Panc1 (cell line): ENCODE results near the gene GATAD2B. TPM values are rescaled to one million over a fixed set of nuclear protein-coding genes. Genes with fewer than 3 reads are reported as not detected.

Source experiments
- ATAC-seq: fragments of 200-7000 bp; cut with Tn5 transposase; 2 replicates; pipeline ENCODE4 v1.9.1; 2020; ENCODE audit warnings: mild to moderate bottlenecking, moderate library complexity
- BruUV-seq: library from RNA; stranded (reverse); fragments of 400-500 nt; replicated peaks from 2 replicates; lab custom pipeline; 2021; lab: Mats Ljungman, UMichigan
- CTCF ChIA-PET: fragments of 300-600 bp; sonication (Branson Sonifier 250); formaldehyde crosslinking; loops from one replicate; lab custom pipeline; 2022; ENCODE audit warnings: antibody characterized with exemption; lab: Charles Lee
- POLR2A ChIA-PET: fragments of 300-600 bp; sonication (Branson Sonifier 250); formaldehyde crosslinking; loops from one replicate; lab custom pipeline; 2022; ENCODE audit warnings: antibody characterized with exemption; lab: Charles Lee
- DNase-seq: peaks from one replicate; pipeline ENCODE4 v3.0.0-alpha.2; 2010; ENCODE audit warnings: low read depth, low spot score
- H3K27ac ChIP-seq: 2 replicates; pipeline ENCODE4 v1.5.1; 2011; ENCODE audit warnings: mild to moderate bottlenecking, low read length, inconsistent platforms
- H3K27me3 ChIP-seq: fragments of 200-500 bp; sonication (Bioruptor generic); 2 replicates; pipeline ENCODE4 v1.6.0; 2014; ENCODE audit warnings: low read length, inconsistent platforms; ENCODE audit not compliant: control insufficient read depth, insufficient read depth
- H3K36me3 ChIP-seq: fragments of 200-500 bp; sonication (Bioruptor generic); 2 replicates; pipeline ENCODE4 v1.5.1; 2014; ENCODE audit warnings: inconsistent platforms, mild to moderate bottlenecking, low read length, moderate library complexity; ENCODE audit not compliant: control insufficient read depth, insufficient read depth
- H3K4me1 ChIP-seq: 2 replicates; pipeline ENCODE4 v1.5.1; 2011; ENCODE audit warnings: inconsistent platforms, mild to moderate bottlenecking, low read length, moderate library complexity; ENCODE audit not compliant: control insufficient read depth, insufficient read depth
- H3K4me3 ChIP-seq, 2 experiments: 2 replicates each; pipeline ENCODE4 v1.5.1; 2011 to 2012; ENCODE audit warnings: low read depth in 2 of 2, low read length in 2 of 2, mild to moderate bottlenecking in 2 of 2, inconsistent platforms in 1 of 2, moderate library complexity in 1 of 2
- H3K9me3 ChIP-seq: fragments of 200-500 bp; sonication (Bioruptor generic); 2 replicates; pipeline ENCODE4 v1.5.1; 2014; ENCODE audit warnings: low read depth, mild to moderate bottlenecking, inconsistent platforms, low read length, moderate library complexity; ENCODE audit not compliant: control insufficient read depth, insufficient read depth
- POLR2AphosphoS5 ChIP-seq: IDR thresholded peaks from 2 replicates; pipeline ENCODE4 v1.6.1; 2012; ENCODE audit warnings: mild to moderate bottlenecking, low read depth, low read length, moderate library complexity
- SIN3A ChIP-seq: IDR thresholded peaks from 2 replicates; pipeline ENCODE4 v1.6.1; 2012; ENCODE audit warnings: low read depth, mild to moderate bottlenecking, low read length, moderate library complexity, borderline replicate concordance; ENCODE audit not compliant: insufficient read depth
- TCF7L2 ChIP-seq: IDR thresholded peaks from 2 replicates; pipeline ENCODE4 v1.6.1; 2011; ENCODE audit warnings: mild to moderate bottlenecking, low read depth, low read length, inconsistent platforms
- in situ Hi-C: cut with HindIII; loops from 2 replicates; pipeline ENCODE4 v1.10.0; 2016; ENCODE audit warnings: low sequenced_read_pairs, low pct_unique_long_range_greater_than_20kb
- intact Hi-C: fragments of 100-400 bp; cut with micrococcal nuclease; formaldehyde crosslinking; loops from one replicate; pipeline ENCODE4 v1.10.0; 2022; ENCODE audit not compliant: unreplicated experiment
- total RNA-seq: library from RNA; stranded (reverse); gene quantifications from one replicate; pipeline ENCODE4 v1.2.1, GENCODE V29; 2021; ENCODE audit not compliant: unreplicated experiment
- TF ChIP-seq, protein P1 (sequence below), 2 experiments: IDR thresholded peaks; 2 replicates each; pipeline ENCODE4 v1.6.1; 2011 to 2012; ENCODE audit warnings: low read depth in 2 of 2, control low read depth in 1 of 2, low read length in 1 of 2, mild to moderate bottlenecking in 1 of 2, moderate library complexity in 1 of 2; ENCODE audit not compliant: insufficient read depth in 1 of 2
- TF ChIP-seq, protein P2 (sequence below): fragments of 450-650 bp; IDR thresholded peaks from 2 replicates; pipeline ENCODE4 v1.5.1; 2017; ENCODE audit warnings: mild to moderate bottlenecking

GATAD2B gene
- total RNA-seq, 1 experiment from 2014 or later, result 47.2 TPM

DNA sequence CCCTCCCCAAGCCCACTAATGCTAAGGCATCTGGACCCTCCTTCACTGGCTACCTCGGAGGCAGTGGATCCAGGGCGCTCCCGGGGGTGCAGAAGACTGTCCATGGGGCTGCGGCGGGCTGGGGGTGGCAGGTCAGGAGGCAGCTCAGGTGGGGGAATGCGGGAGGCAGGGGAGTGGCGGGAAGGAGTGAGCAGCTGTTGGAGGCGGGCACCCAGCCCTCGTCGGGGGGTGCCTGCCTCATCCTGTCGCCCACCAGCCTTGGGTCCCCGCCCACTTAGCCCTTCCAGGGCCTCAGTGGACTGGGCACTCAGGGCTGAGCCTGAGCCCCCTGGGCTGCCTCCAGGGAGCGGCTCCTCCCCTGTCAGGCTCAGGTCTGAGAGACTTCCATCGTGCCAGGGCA, 10.7 kb upstream of the GATAD2B start:
- no peak overlapping the region for H3K4me3 ChIP-seq
- TF ChIP-seq TCF7L2 (no peak), POLR2AphosphoS5 (no peak), SIN3A (no peak)
- TF ChIP-seq, protein P1, sequence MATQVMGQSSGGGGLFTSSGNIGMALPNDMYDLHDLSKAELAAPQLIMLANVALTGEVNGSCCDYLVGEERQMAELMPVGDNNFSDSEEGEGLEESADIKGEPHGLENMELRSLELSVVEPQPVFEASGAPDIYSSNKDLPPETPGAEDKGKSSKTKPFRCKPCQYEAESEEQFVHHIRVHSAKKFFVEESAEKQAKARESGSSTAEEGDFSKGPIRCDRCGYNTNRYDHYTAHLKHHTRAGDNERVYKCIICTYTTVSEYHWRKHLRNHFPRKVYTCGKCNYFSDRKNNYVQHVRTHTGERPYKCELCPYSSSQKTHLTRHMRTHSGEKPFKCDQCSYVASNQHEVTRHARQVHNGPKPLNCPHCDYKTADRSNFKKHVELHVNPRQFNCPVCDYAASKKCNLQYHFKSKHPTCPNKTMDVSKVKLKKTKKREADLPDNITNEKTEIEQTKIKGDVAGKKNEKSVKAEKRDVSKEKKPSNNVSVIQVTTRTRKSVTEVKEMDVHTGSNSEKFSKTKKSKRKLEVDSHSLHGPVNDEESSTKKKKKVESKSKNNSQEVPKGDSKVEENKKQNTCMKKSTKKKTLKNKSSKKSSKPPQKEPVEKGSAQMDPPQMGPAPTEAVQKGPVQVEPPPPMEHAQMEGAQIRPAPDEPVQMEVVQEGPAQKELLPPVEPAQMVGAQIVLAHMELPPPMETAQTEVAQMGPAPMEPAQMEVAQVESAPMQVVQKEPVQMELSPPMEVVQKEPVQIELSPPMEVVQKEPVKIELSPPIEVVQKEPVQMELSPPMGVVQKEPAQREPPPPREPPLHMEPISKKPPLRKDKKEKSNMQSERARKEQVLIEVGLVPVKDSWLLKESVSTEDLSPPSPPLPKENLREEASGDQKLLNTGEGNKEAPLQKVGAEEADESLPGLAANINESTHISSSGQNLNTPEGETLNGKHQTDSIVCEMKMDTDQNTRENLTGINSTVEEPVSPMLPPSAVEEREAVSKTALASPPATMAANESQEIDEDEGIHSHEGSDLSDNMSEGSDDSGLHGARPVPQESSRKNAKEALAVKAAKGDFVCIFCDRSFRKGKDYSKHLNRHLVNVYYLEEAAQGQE (IDR thresholded peaks at IDR 0.05; ENCODE audit: insufficient read depth in 1 of 2, low read depth in 2 of 2, low read length in 1 of 2), result no peak
- TF ChIP-seq, protein P2, sequence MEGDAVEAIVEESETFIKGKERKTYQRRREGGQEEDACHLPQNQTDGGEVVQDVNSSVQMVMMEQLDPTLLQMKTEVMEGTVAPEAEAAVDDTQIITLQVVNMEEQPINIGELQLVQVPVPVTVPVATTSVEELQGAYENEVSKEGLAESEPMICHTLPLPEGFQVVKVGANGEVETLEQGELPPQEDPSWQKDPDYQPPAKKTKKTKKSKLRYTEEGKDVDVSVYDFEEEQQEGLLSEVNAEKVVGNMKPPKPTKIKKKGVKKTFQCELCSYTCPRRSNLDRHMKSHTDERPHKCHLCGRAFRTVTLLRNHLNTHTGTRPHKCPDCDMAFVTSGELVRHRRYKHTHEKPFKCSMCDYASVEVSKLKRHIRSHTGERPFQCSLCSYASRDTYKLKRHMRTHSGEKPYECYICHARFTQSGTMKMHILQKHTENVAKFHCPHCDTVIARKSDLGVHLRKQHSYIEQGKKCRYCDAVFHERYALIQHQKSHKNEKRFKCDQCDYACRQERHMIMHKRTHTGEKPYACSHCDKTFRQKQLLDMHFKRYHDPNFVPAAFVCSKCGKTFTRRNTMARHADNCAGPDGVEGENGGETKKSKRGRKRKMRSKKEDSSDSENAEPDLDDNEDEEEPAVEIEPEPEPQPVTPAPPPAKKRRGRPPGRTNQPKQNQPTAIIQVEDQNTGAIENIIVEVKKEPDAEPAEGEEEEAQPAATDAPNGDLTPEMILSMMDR, result no peak
- H3K36me3 ChIP-seq, result 0 out of 2 replicates have a peak, but pooled peaks cover 6% of the 10 kb centered on the region
- no peaks in the 10 kb centered on the region for H3K27me3 ChIP-seq
- H3K27ac ChIP-seq, result no peak overlapping the region
- no peaks in the 10 kb centered on the region for H3K9me3 ChIP-seq
- ChIA-PET CTCF (no interaction called here), POLR2A (interaction anchor here (0.6 kb wide), 1 partner anchor 54 kb away, joined by 5 read pairs; no protein-coding TSS in a partner anchor)
- ATAC-seq (no peak), DNase-seq (no peak)
- in situ Hi-C loops, result no loop called here
- BruUV-seq, result no TSS peak
- intact Hi-C loops, result no loop called here
- no peaks in the 10 kb centered on the region for H3K4me1 ChIP-seq

DNA sequence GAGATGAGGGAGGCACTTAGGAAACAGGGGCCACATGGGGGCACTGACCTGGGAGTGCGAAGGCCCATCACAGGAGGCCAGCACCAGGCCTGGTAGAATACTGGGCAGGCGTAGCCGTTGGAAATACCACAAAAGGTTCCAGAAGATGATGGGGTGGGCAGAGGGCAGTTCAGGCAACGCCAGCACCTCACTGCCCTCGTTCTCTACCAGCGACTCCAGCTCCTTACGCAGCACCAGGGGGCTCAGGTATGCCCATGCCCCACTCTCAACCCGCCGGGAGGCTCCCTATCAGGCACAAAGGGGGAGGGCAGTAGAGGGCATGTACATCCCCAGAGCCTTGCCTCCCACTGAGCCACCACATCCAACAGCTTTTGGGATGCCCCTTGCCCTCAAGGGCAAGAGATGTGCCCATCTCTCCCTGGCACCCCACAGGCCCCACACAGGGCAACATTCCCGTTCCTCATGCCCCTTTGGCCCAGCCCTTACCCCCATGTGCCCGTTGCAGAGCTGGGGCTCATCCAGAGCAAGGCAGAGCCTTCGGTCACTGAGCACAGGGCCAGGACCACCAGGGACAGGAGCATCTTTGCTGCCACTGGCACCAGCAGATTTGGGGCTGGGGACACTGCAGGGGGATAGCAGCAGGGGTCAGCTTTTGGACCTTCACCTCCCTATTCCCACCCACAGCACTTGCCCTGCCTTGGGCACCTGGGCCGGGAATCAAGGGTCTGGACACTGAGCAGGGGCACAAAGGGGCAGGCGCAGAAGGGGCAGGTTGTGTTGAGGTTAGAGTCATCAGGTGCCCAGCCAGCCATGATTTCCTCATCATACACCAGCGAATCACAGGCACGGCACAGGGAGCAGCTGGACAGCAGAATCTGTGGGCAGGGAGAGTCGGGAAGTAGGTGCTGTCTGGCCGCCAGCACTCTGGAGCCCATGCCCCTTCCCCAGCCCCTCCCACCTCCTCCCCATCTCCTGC, 9.7 kb upstream of the GATAD2B start:
- 0 out of 2 replicates have a peak, but pooled peaks cover 6% of the 10 kb centered on the region for H3K36me3 ChIP-seq
- in situ Hi-C loops (no loop called here), intact Hi-C loops (no loop called here)
- ChIA-PET CTCF (interaction anchor here (0.6 kb wide), 1 partner anchor 42 kb away, joined by 3 read pairs; no protein-coding TSS in a partner anchor), POLR2A (interaction anchor here (0.6 kb wide), 1 partner anchor 55 kb away, joined by 5 read pairs; no protein-coding TSS in a partner anchor)
- H3K4me3 ChIP-seq, result no peak overlapping the region
- H3K27me3 ChIP-seq, result no peaks in the 10 kb centered on the region
- H3K9me3 ChIP-seq, result no peaks in the 10 kb centered on the region
- DNase-seq (no peak), ATAC-seq (0 out of 2 replicates have a peak, but pooled peaks have one; percentile 5)
- no peaks in the 10 kb centered on the region for H3K4me1 ChIP-seq
- H3K27ac ChIP-seq, result no peak overlapping the region
- no TSS peak for BruUV-seq
- TF ChIP-seq SIN3A, result no peak
- TF ChIP-seq, protein P1 (IDR thresholded peaks at IDR 0.05; ENCODE audit: insufficient read depth in 1 of 2, low read depth in 2 of 2, low read length in 1 of 2), result no peak
- TF ChIP-seq, protein P2, result no peak
- TF ChIP-seq TCF7L2, result no peak
- no peak for TF ChIP-seq POLR2AphosphoS5
